ENCODE results near the gene LRTM2. TPM values are rescaled to one million over a fixed set of nuclear protein-coding genes. Genes with fewer than 3 reads are reported as not detected.

Gene LRTM2
- total and polyA plus RNA-seq, 4 donors = not detected

GRCh38 chr12:1808798-1809480 lies 11.4 kb upstream of the LRTM2 start:
- Histone ChIP-seq H3K27me3 (ENCODE audit: control insufficient read depth in 4 of 4, insufficient read depth in 4 of 4, low read length in 3 of 4) (no peaks in the 10 kb centered on the region), H3K9me3 (ENCODE audit: control insufficient read depth in 4 of 4, low read length in 3 of 4) (no peaks in the 10 kb centered on the region), H3K27ac (ENCODE audit: low read depth in 1 of 2, low read length in 2 of 2) (no peak overlapping the region), H3K4me1 (ENCODE audit: control insufficient read depth in 4 of 4, insufficient read depth in 4 of 4, low read length in 3 of 4) (no peaks in the 10 kb centered on the region), H3K36me3 (ENCODE audit: control insufficient read depth in 4 of 4, insufficient read depth in 3 of 4, low read depth in 1 of 4, low read length in 3 of 4) (no peaks in the 10 kb centered on the region), H3K9ac (ENCODE audit: low read depth in 1 of 2, low read length in 2 of 2) (no peak overlapping the region), H3K4me3 (ENCODE audit: low read depth in 1 of 3, low read length in 3 of 3) (no peak overlapping the region)
- DNase-seq (ENCODE audit: low spot score) = no peak
- TF ChIP-seq ATF3 (IDR thresholded peaks at IDR 0.05) (no peak), EGR1 (IDR thresholded peaks at IDR 0.05; ENCODE audit: low read depth in 2 of 2) (no peak), GABPA (IDR thresholded peaks at IDR 0.05 in 1 of 2, conservative IDR thresholded peaks at IDR 0.05 in 1 of 2) (no peak)
- WGBS = 91% methylated on average over 22 of the region's 22 CpGs

GRCh38 chr12:1809591-1810190 lies 10.7 kb upstream of the LRTM2 start:
- H3K4me1 ChIP-seq (ENCODE audit: control insufficient read depth in 4 of 4, insufficient read depth in 4 of 4, low read length in 3 of 4) = no peaks in the 10 kb centered on the region
- TF ChIP-seq CTCF (IDR thresholded peaks at IDR 0.05; ENCODE audit: low read depth, low read length, missing input control) = no peak
- TF ChIP-seq MAX (IDR thresholded peaks at IDR 0.05) = no peak
- TF ChIP-seq FOXA1 (IDR thresholded peaks at IDR 0.05) = no peak
- no peak for TF ChIP-seq HNF4A (conservative IDR thresholded peaks at IDR 0.05)
- TF ChIP-seq GABPA (IDR thresholded peaks at IDR 0.05 in 1 of 2, conservative IDR thresholded peaks at IDR 0.05 in 1 of 2) = no peak
- TF ChIP-seq FOXA2 (IDR thresholded peaks at IDR 0.05) = no peak
- TF ChIP-seq JUND (IDR thresholded peaks at IDR 0.05) = no peak
- no peak for TF ChIP-seq RXRA (IDR thresholded peaks at IDR 0.05)
- TF ChIP-seq REST (IDR thresholded peaks at IDR 0.05) = no peak
- TF ChIP-seq ZBTB33 (IDR thresholded peaks at IDR 0.05) = no peak
- DNase-seq (ENCODE audit: low spot score) = no peak
- H3K36me3 ChIP-seq (ENCODE audit: control insufficient read depth in 4 of 4, insufficient read depth in 3 of 4, low read depth in 1 of 4, low read length in 3 of 4) = no peaks in the 10 kb centered on the region
- no peaks in the 10 kb centered on the region for H3K9me3 ChIP-seq (ENCODE audit: control insufficient read depth in 4 of 4, low read length in 3 of 4)
- no peak overlapping the region for H3K9ac ChIP-seq (ENCODE audit: low read depth in 1 of 2, low read length in 2 of 2)
- no peak overlapping the region for H3K27ac ChIP-seq (ENCODE audit: low read depth in 1 of 2, low read length in 2 of 2)
- H3K27me3 ChIP-seq (ENCODE audit: control insufficient read depth in 4 of 4, insufficient read depth in 4 of 4, low read length in 3 of 4) = no peaks in the 10 kb centered on the region
- 91% methylated on average over 13 of the region's 13 CpGs for WGBS
- H3K4me3 ChIP-seq (ENCODE audit: low read depth in 1 of 3, low read length in 3 of 3) = no peak overlapping the region

Data from liver (tissue), 9 donors.